ENCODE measurements around the gene ZFYVE21. TPM values are rescaled to one million over a fixed set of nuclear protein-coding genes. Genes with fewer than 3 reads are reported as not detected.

ZFYVE21 gene
- total RNA-seq, 1 experiment from 2014 or later = 49.7 TPM

DNA sequence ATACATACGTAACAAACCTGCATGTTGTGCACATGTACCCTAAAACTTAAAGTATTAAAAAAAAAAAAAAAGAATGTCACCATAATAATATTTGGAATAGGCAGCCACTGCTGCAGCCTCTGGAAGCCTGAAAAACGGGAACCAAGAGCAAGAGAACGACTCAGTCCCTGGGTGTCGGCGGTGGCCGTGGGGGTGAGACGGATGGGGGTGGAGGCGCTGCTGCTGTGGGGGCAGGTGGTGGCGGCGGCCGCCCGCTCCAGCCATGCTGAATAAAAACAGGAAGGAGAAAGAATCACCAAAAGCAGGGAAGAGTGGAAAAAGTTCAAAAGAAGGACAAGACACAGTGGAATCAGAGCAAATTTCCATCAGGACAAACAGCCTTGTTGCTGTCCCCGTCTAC, 46.9 kb downstream of the ZFYVE21 start:
- H4K20me1 ChIP-seq (ENCODE audit: control insufficient read depth, insufficient read depth, insufficient read length) = no peaks in the 10 kb centered on the region
- no peak overlapping the region for H2BK5ac ChIP-seq (ENCODE audit: insufficient read length, low read length)
- H3K36me3 Mint-ChIP-seq (ENCODE audit: insufficient read depth in 1 of 3, low read depth in 3 of 3) = no peaks in the 10 kb centered on the region
- no peak for DNase-seq
- H2BK15ac ChIP-seq (ENCODE audit: low read depth, low read length) = no peak overlapping the region
- H3K9me3 Mint-ChIP-seq = no peaks in the 10 kb centered on the region
- no peaks in the 10 kb centered on the region for H3K23me2 ChIP-seq (ENCODE audit: insufficient read length, low read depth, low read length, poor library complexity, severe bottlenecking)
- no peak overlapping the region for H3K56ac ChIP-seq (ENCODE audit: insufficient read length, low read depth, low read length)
- no peak overlapping the region for H3K18ac ChIP-seq (ENCODE audit: insufficient read length, low read depth, low read length)
- H3K79me2 ChIP-seq (ENCODE audit: insufficient read depth, low read length) = no peaks in the 10 kb centered on the region
- no peak overlapping the region for H3K9ac ChIP-seq (ENCODE audit: extremely low read depth, insufficient read length, low read length)
- H3K79me1 ChIP-seq (ENCODE audit: insufficient read depth, low read depth, low read length, poor library complexity, severe bottlenecking) = no peaks in the 10 kb centered on the region
- H2BK120ac ChIP-seq (ENCODE audit: low read depth, low read length, poor library complexity, severe bottlenecking) = no peak overlapping the region
- no peak overlapping the region for H2AFZ ChIP-seq (ENCODE audit: low read length)
- no peaks in the 10 kb centered on the region for H3K9me3 ChIP-seq (ENCODE audit: control insufficient read depth, low read depth, low read length)
- no peak overlapping the region for H3K14ac ChIP-seq (ENCODE audit: insufficient read depth, low read length)
- no CpG with 5 or more reads among the region's 13 CpGs for WGBS (ENCODE audit: extremely low coverage, insufficient read length, low lambda C conversion rate)
- H2BK12ac ChIP-seq (ENCODE audit: insufficient read length, low read depth, low read length) = no peak overlapping the region
- no peak overlapping the region for H4K91ac ChIP-seq (ENCODE audit: insufficient read length, low read depth, low read length)
- no peak overlapping the region for H3K4me2 ChIP-seq (ENCODE audit: insufficient read depth, insufficient read length, low read length)
- no peaks in the 10 kb centered on the region for H3K27me3 ChIP-seq (ENCODE audit: insufficient read depth, low read length)
- H3K27ac Mint-ChIP-seq = peak overlapping the region in 1 of 3 experiments; percentile 23; a peak in 1 of 7 replicates
- H3K4me1 Mint-ChIP-seq = peaks cover 12% of the 10 kb centered on the region in 2 experiments
- no peak overlapping the region for H2BK20ac ChIP-seq (ENCODE audit: low read depth, low read length, poor library complexity, severe bottlenecking)
- no peak overlapping the region for H3K4me3 Mint-ChIP-seq
- TF ChIP-seq, protein P1, sequence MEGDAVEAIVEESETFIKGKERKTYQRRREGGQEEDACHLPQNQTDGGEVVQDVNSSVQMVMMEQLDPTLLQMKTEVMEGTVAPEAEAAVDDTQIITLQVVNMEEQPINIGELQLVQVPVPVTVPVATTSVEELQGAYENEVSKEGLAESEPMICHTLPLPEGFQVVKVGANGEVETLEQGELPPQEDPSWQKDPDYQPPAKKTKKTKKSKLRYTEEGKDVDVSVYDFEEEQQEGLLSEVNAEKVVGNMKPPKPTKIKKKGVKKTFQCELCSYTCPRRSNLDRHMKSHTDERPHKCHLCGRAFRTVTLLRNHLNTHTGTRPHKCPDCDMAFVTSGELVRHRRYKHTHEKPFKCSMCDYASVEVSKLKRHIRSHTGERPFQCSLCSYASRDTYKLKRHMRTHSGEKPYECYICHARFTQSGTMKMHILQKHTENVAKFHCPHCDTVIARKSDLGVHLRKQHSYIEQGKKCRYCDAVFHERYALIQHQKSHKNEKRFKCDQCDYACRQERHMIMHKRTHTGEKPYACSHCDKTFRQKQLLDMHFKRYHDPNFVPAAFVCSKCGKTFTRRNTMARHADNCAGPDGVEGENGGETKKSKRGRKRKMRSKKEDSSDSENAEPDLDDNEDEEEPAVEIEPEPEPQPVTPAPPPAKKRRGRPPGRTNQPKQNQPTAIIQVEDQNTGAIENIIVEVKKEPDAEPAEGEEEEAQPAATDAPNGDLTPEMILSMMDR (conservative IDR thresholded peaks at IDR 0.05) = no peak
- H3K27me3 Mint-ChIP-seq (ENCODE audit: low read depth) = no peaks in the 10 kb centered on the region
- no peak overlapping the region for H2AK5ac ChIP-seq (ENCODE audit: insufficient read length, low read length)
- H3T11ph ChIP-seq (ENCODE audit: low read length) = no peak overlapping the region
- no peak overlapping the region for H3K23ac ChIP-seq (ENCODE audit: insufficient read length, low read depth, low read length)
- peaks cover 3% of the 10 kb centered on the region; the same call in 1 of the 2 replicates for H3K4me1 ChIP-seq (ENCODE audit: insufficient read depth, low read length)
- no peak overlapping the region for H3K4ac ChIP-seq (ENCODE audit: low read depth, low read length)
- H4K8ac ChIP-seq (replicated peaks; ENCODE audit: insufficient read length, low read depth, low read length) = no peak overlapping the region
- no peak overlapping the region for H4K5ac ChIP-seq (ENCODE audit: insufficient read length, low read depth, low read length)
- no peak overlapping the region for H3K27ac ChIP-seq (ENCODE audit: insufficient read length, low read depth, low read length)
